Activated T-helper 9 cell treated with anti-CD3 and anti-CD28 coated beads, Interleukin-2, amount 50 U/mL, for 16 hours (primary cell): ENCODE measurements around the gene TMEM144.
"Not testable (repeated sequence)": the region's sequence is repeated elsewhere in the genome, so short reads cannot be mapped to it uniquely, and the experiment has no call there.

Experiments used
- DNase-seq: peaks from one replicate; pipeline ENCODE4 v3.0.0-alpha.2; 2020; ENCODE audit warnings: low read depth

Gene TMEM144

GRCh38 chr4:158238575-158238974 is 28.3 kb downstream of the TMEM144 start:
- DNase-seq = no peak

DNA sequence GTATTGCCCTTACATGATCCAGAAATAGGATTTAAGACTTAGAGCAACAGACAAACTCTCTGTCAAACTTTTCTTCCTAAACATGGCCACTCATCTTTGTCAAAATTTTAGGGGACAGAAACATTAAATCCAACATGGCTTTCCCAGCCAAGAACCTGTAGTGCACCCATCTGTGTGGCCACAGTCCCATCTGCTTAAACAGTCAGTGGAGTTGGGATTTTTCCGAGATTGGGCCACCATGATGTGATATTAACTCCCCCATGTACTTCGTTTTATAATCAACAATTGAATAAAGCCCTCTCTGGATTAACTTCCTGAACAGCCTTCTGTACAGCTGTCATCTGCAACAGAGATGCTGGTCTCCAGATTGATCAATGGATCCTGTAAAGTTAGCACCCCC is 28.9 kb downstream of the TMEM144 start:
- DNase-seq = no peak

- DNase-seq = no peak
Measured at GRCh38 chr4:158243071-158243470, 32.8 kb downstream of the TMEM144 start.

GRCh38 chr4:158250321-158250720 is 40.0 kb downstream of the TMEM144 start:
- no peak for DNase-seq

- no peak for DNase-seq
Measured at GRCh38 chr4:158253350-158253980, 43.2 kb downstream of the TMEM144 start.

DNA sequence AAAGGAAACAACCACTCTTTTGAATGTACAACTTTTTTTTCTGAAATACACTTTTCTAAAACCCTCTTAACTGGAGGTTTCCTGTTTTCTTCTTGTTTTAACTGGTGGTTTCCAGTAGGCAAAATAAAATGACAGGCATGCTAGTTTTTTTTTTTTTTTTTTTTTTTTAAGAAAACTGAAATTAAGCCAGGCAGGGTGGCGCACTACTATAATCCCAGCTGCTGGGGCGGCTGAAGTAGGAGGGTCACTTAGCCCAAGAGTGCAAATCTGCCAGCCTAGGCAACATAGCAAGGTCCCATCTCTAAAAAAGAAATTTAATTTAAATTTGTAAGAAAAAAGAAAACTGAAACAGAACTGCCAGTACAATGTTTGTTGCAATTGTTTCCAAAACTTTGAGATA is 44.0 kb downstream of the TMEM144 start:
- DNase-seq = no peak

- no peak for DNase-seq
Measured at GRCh38 chr4:158255727-158256324, 45.5 kb downstream of the TMEM144 start.

DNA sequence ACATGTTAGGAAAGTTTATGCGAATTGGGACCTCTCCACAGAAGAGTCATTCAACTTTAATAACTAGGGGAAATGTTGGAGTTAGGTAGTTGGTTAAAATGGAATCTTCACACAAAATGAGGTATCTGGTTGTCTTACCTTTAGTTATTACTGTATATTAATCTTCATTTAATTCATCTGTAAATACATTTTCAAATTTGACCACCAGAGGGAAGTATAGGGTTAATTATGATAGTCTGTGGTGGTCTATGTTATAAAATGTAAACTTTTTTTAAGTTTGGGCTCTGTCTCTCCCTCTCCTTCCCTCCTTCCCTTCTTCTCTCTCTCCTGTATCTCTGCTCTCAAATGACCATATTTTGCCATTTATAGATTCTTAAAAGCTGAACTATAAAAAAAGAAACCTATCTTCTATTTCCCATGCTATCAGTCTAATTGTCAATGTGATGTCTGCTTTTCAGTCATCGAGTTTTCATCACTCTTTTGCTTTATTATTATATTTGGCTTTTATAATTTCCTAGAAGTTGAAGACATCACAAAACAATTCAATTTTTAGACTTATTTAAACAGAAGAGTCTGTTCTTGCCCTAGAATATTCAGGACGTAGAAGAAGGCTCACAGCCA is 49.8 kb downstream of the TMEM144 start:
- DNase-seq = no peak

- DNase-seq = no peak
Measured at GRCh38 chr4:158261480-158261879, 51.2 kb downstream of the TMEM144 start.

DNA sequence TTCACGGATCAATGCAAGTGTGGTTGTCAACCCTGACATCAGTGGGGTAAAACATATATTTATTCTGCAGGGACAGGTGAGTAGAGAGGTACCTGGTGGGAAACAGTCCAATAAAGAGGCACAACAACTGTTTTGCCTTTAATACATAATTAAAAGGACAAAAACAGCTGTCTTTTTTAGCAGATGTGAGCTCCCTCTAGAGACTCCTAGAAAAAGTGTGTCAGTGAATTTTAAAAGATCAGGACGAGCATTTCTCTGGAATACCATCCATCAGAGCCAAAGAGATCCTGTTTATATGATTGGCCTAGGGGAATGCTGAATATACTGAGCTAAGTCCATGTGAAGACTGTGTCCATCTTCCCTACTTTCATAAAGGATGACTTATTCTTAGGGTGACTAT is 58.3 kb downstream of the TMEM144 start:
- DNase-seq = no peak

GRCh38 chr4:158274636-158275035 is 64.3 kb downstream of the TMEM144 start:
- no peak for DNase-seq

GRCh38 chr4:158277558-158277957 is 67.3 kb downstream of the TMEM144 start:
- DNase-seq = no peak

DNA sequence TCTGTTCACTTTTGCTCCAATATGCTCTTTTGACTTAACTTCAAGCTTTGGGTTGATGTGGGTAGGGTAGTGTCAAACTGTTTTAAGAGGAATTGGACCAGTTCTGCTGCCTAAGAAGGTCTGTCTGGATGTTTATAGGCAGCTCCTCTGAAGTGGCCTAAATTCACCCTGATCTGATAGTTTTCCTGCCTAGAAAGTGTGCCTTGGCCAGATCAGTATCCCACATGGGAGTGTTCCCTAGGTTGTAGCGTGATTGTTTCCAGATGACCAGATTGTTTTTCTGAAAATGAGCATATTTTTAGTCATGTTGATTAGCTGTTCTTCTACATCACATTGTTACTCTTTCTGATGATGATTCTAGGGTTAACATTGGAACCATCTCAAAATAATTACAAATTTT is 68.8 kb downstream of the TMEM144 start:
- DNase-seq = not testable (repeated sequence)

- DNase-seq = no peak
Measured at GRCh38 chr4:158280856-158281255, 70.6 kb downstream of the TMEM144 start.

GRCh38 chr4:158282252-158282651 is 72.0 kb downstream of the TMEM144 start:
- DNase-seq = no peak

- DNase-seq = no peak
Measured at GRCh38 chr4:158285429-158286216, 75.3 kb downstream of the TMEM144 start.

GRCh38 chr4:158290912-158291311 is 80.6 kb downstream of the TMEM144 start:
- DNase-seq = no peak

GRCh38 chr4:158291334-158292055 is 81.2 kb downstream of the TMEM144 start:
- no peak for DNase-seq

DNA sequence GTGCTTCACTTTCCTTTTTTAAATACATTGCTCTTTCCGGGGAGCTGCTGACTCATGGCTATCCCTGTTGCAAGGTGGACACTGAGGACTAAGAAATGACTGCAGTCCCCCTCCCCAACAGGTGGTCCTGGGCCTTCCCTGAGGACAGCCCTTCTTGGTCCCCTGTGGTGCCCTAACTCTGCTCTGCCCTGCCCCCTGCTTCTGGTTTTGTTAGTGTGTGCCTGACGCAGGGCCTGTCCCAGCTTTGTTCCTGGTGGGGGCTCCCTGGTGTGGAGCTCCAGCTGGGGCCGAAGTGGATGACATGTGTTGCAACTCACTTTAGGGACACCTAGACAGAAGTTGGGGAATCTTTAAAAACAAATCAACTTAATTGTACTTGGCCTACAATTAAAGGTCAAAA is 81.9 kb downstream of the TMEM144 start:
- no peak for DNase-seq

DNA sequence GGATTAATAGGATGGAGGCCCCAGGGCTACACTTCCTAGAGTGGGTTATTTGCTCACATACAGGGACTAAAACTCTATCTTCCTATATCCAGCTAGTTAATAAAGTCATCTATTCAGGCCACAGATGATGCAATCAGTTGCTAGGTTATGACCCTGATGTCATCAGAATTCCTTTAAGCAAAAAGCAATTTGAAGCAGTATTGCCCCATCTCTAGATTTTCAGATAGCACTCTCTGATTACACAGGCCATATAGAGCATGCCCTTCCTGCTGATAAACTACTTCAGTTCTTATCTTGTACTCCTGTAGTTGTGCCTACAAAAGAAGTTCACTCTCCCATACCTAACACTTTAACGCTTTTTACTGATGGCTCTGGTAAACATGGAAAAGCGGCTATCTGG is 84.8 kb downstream of the TMEM144 start:
- no peak for DNase-seq

- no peak for DNase-seq
Measured at GRCh38 chr4:158297866-158298265, 87.6 kb downstream of the TMEM144 start.

DNA sequence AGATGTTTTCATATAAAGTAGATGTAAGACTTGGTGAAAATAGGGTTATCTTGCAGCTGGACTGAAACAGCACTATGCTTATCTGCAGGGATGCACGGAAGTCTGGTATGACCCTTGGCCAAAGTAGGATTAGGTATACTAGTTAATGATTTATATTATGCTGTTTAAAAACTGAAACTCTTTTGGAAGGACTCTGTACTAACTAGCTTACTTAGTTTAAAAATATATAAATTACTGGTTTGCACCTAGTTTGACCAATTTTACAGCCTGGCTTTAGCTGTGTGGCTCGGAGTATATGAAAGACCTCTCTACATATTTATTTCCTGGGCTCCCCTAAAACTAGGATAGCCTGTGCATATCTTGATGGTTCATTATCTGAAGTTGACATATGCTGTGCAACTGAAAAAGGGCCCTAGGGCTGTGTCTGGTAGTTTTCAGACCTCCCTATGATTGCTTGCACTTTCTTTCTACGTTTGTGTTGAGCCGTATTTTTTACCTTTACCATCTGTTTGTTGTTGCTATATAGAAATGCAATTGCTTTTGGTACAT is 89.2 kb downstream of the TMEM144 start:
- no peak for DNase-seq
